HG03025 (cell line): ENCODE data around the gene NHERF2.
"Not testable (repeated sequence)": the region's sequence is repeated elsewhere in the genome, so short reads cannot be mapped to it uniquely, and the experiment has no call there.

Source experiments
- ATAC-seq: cut with Tn5 transposase; IDR thresholded peaks from one replicate; pipeline ENCODE4 v1.9.1; 2021; ENCODE audit warnings: mild to moderate bottlenecking, moderate library complexity; ENCODE audit not compliant: unreplicated experiment, low FRiP score

The NHERF2 gene

DNA sequence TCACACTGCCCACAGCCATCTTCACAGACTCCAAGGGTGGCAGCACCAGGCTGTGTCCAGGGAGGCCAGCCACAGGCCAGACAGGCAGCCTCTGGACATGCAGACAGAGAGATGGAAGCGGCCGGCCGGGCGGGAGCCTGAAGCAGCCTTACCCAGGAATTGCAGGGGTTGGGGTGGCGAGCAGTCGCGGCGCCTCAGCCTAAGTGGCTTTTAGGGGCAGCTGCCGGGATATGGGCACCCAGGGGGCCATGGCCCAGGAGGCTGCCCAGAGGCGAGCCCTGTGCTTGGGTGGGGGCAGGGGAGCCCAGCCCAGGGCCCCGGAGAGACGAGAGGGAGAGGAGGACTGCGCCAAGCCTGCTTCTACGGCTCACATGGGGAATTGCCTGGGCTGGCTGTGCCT lies 1.5 kb upstream of the NHERF2 start:
- no peak for ATAC-seq

DNA sequence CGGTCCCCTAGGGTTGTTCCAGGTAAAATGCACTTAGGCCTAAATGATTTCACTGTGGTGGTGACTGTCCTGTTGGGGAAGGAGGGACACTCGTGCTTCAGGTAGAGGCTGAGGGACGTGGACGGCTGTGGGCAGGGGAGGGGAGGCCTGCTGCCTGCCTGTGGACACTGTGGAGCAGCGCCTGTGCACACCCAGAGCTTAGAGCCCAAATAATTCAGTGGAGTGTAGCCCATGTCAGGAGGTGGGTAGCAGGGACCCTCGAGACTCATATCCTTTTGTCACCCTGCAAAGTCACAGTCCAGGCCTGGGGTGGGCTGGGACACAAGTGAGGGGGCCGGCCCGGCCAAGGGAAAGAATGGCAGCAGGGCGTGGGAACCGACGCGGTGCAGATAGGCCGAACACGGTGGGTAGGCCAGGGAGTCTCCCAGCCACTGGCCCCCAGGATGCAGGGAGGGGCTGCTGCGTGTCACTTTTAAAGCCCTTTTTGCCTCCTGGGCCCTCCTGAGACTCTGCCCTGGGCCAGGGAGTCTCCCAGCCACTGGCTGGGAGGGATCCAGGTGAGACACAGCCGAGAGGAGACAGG lies 733 bp upstream of the NHERF2 start:
- no peak for ATAC-seq

DNA sequence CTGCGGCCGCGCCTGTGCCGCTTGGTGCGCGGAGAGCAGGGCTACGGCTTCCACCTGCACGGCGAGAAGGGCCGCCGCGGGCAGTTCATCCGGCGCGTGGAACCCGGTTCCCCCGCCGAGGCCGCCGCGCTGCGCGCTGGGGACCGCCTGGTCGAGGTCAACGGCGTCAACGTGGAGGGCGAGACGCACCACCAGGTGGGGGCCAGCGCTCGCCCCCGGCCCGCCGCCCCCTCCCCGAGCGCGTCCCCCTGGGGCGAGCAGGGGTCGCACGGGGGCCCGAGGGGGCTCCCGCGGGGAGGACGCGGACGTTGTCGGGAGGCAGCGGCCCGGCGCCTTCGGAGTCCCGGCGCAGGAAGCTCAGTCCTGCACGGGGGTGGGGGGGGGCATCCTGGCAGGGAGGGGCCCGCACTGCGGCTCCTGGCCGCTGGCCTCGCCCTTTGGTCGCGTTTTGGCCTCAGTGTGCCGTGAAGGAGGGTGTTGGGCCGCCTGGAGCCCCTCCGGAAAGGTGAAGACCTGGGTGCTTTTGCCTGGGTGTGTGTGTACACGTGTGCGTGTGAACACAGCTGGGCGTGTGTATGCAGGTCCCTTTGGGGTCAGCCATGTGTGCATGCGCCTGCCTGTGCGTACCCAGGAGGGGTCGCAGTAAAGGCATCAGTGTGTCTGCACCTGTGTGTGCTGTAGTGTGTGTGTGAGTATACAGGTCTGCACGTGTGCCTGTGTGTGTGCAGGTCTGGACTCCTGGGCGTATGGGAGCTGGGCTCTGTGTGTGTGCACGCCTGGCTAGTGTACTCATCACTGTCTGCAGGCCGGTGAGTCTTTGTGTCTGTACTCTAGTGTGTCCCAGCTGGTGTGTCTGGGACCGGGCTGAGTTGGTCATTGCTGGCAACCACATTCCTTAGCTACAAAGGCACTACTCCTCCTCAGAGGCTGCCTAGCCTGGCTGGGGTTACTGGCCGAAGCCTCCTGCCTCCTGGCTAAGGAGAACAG lies 615 bp downstream of the NHERF2 start:
- ATAC-seq: no peak

DNA sequence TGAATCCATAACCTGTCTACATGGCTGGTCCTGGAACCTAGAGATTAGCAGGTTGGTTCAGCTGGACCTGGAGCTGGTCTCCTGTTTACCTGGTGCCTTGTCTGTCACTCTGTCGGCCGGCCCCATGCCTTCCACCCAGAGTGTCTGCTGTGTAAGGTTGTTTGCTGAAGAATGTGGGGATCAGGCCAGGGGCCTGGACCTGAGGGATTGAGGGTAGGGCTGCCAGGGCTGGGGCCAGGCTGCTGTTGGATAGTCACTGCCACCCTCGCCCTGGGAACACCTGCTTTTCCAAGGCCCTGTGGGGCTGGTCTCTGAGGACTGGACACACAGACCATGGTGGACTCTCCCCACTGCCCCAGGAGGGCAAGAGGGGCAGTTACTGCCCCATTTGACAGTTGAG lies 1.4 kb downstream of the NHERF2 start:
- no peak for ATAC-seq

DNA sequence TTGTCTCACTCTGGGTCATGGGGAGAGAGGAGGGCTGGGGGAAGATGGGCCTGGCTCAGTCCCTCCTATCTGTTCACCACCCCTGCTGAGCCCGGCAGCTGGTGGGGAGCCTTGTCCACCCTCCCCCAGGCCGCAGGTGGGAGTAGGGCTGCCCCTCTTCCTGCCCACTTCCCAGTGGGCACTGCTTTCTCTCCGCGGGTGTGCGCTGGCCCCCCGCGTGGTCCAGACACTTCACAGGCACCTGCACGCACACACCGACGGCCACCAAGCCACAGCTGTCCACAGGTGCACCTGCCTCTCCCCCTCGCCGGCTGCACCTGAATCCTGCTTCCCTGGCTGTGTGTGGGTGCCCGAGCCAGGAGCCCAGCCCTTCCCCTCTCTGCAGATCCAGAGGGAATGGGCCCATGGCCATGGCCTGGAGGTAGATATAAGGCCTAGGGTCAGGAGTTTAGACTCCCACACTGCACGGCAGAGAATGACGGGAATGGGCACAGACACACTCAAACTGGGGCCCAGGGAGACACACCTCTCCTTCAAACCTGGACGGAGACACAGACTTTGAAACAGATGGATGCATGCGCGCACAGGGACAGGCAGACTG lies 2.0 kb downstream of the NHERF2 start:
- no peak for ATAC-seq

DNA sequence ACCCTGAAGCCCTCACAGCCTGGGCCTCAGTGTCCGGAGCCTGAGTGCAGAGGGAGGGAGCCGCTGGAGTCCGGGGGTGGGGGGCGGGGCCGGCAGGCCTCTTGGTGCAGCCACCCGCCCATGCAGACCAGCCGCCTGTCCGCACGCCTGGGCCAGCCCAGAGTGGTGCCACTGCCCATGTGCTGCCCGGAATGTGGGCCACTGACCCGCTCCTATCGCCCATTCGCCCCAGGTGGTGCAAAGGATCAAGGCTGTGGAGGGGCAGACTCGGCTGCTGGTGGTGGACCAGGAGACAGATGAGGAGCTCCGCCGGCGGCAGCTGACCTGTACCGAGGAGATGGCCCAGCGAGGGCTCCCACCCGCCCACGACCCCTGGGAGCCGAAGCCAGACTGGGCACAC lies 2.6 kb downstream of the NHERF2 start:
- ATAC-seq: no peak

DNA sequence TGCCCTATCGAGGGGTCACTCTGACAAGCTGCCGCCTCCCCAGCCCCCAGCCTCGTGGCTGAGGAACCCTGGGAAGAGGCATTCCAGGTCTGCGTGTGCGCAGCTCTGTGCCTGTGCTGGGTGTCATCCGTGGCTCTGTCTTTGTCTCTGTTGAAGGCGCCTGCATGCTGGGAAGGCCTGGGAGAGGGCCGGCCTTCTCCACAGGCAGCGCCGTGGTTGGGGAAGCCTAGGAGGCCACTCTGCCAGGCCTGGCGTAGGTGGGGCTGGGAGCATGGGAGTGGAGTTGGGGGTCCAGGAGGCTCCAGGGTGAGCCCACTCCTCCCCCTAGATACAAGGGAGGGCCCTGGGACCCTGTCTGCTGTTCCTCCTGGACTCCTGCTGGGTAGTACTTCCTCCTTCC lies 3.3 kb downstream of the NHERF2 start:
- ATAC-seq: no peak

DNA sequence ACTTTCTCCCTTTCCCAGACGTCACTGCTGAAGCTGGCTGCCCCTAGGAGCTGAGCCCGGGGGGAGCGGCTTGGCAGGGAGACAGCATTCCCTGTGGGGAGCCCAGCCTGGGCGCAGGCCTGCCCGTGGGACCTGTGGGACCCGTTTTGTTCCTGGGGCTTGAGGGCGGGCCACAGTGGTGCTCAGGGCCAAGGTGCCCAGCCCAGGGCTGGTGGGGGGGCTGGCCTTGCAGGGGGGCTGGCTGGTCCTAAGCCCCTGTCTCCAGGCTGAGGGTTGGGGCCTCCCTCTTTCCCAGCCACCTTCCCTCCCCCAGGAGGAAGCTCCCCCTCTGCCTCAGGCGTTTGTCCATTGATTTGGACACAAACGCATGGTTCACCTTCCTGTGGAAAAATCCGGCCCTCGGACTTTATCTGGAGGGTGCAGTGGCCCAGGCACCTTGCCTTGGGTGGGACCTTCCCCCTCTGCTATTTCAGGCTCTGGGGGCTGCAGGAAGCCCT lies 4.4 kb downstream of the NHERF2 start:
- ATAC-seq: no peak

DNA sequence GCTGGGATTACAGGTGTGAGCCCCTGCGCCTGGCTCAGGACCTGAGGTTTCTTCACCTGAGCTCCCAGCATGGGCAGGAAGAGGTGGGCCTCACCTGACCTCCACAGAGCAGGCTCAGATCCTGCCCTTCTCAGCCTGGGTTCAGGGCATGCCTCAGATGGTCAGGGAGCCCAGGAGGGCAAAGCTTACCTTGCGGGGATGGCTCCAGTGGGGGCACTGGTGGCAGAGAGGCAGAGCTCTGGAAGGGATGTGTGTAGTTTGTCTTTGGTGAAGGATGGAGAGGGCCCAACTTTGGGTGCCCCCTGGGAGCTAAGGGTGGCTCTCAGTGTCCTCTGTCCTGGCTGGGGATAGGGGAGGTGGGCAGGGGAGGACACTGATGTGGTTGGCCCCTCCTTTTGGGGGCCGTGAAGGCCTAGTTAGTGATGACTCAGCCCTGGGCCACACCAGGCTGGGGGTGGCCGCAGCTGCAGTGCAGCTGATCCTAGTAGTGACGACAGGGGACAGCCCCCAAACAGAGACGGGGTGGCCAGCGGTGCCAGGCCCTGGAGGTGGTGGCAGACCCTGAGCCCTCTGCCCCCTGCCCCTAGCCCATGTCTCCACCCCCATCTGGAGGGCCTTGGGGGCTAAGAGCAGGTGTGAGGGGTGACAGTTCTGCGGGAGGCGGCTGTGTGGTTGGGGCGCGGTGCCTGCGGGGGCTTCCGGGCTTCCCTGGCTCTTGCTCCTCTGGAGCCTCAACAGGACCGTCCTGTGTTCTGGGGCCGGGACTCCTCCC lies 5.8 kb downstream of the NHERF2 start:
- ATAC-seq: no peak

DNA sequence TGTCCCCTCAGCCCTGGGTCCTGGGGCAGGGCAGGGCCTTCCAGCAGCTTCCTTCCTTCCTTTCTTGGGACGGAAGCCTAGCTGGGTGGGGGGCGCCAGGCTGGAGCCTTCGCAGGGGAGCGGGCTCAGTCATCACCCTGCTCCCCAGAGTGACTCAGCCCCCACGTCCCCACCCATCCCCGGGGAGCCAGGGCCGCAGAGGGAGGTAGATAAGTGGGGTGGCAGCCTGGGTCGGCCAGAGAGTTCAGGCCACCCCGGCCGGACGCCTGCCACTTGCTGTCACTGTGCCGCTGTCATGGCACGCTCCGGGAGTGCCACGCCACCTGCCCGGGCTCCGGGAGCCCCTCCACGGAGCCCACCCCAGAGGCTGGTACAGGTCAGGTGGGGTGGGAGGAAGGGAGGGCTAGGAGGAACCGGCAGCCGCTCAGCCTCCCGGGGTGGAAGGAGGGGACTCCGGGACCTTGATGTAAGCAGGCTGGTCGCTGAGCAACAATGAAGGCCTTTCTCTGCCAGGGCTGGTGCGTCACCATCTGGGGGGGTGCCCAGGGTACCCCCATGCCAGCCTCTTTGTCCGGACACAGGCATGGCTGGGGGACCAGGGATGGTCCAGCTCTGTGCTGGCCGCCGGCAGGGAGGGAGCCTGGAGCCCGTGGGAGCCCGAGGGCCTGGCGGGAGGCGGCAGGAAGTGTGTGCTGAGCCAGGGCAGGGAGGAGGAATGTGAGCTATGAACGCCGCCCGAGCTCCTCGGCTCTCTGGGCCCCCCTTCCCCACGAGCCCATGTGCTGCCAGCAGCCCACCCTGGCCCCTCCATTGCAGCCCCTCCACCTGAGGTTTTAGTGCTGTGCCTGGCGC lies 6.6 kb downstream of the NHERF2 start:
- ATAC-seq: no peak

DNA sequence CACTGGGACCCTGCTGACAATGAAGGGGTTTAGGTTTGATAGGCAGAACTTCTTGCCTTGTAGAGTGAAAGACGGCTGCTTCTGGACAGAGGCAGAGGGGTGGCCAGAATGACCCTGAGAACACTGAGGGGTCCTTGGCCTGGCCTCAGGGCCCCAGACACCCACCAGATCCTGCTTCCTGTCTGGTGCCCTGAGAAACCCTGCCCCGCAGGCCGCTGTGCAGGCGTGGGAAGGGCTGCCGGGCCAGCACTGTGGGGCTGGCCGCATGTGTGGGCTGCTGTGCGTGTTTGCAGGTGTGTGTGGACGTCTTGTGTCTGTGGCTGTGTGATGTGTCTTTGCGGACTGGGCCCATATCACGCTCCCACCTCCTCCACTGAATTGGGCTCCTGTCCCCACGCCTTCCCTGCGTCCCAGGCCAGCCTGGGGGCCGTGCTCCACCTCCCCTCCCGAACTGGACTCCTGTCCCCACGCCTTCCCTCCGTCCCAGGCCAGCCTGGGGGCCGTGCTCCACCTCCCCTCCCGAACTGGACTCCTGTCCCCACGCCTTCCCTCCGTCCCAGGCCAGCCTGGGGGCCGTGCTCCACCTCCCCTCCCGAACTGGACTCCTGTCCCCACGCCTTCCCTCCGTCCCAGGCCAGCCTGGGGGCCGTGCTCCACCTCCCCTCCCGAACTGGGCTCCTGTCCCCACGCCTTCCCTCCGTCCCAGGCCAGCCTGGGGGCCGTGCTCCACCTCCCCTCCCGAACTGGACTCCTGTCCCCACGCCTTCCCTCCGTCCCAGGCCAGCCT lies 7.4 kb downstream of the NHERF2 start:
- ATAC-seq: not testable (repeated sequence)

DNA sequence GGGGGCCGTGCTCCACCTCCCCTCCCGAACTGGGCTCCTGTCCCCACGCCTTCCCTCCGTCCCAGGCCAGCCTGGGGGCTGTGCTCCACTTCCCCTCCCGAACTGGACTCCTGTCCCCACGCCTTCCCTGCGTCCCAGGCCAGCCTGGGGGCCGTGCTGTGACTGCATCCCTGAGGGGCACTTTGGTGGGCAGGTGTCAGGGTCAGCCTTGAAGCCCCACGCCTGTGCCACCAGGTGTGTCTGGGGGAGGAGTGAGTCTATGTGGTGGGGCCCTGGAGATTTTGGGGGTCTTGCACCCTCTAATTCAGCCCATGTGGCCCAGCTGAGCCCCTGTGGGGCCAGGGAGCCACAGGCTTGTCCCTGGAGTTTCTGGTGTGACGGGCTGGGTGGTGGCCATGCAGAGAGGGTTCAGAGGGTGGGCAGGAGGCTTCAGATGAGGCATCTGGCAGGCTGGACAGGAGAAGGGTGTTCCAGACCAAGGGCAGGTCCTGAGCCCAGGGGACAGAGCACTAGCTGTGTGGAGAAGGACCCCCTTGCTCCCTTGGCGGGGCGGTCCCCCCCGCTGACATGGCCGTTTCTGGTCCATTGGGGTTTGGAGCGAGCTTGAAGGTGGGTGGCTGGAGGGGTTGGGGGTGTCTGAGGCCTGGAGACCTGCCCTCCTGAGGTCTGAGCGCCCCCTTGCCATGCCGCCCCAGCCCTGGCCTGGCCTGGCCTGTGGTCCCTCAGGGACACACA lies 8.2 kb downstream of the NHERF2 start:
- no peak for ATAC-seq

DNA sequence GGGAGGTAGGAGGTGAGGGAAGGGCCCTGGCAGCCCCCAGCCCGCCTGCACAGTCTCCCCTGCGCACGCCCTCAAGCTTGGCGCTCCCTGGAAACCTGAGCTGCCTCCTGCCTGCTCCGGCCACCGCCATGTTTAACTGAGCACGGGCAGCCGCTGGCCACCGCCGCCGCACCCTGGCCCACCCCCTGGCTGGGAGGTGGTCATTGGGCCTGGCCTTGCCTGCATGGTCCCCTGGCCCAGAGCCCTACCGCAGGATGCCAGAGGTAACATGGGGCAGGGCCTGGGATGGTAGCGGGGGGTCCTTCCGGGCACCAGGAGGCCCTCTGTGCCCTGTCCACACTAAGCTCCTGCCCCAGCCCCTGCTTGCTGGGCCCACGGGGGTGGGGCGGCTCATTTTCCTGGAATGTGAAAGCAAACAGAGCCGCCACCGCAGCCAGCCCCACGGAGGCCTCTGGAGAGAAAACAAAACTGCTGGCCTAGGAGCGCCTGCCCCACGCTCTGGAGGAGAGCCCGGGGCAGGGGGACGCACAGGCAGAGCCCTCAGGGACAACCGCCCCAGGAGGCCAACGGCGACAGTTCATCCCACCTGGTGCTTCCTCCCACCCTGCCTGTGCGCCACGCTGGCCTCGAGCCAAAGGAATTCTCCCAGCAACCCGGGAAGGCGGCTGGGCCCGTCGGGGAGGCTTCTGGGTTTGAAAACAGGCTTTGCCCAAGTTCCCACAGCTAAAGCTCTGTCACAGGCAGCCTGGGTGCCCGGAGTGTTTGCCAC lies 8.9 kb downstream of the NHERF2 start:
- no peak for ATAC-seq

DNA sequence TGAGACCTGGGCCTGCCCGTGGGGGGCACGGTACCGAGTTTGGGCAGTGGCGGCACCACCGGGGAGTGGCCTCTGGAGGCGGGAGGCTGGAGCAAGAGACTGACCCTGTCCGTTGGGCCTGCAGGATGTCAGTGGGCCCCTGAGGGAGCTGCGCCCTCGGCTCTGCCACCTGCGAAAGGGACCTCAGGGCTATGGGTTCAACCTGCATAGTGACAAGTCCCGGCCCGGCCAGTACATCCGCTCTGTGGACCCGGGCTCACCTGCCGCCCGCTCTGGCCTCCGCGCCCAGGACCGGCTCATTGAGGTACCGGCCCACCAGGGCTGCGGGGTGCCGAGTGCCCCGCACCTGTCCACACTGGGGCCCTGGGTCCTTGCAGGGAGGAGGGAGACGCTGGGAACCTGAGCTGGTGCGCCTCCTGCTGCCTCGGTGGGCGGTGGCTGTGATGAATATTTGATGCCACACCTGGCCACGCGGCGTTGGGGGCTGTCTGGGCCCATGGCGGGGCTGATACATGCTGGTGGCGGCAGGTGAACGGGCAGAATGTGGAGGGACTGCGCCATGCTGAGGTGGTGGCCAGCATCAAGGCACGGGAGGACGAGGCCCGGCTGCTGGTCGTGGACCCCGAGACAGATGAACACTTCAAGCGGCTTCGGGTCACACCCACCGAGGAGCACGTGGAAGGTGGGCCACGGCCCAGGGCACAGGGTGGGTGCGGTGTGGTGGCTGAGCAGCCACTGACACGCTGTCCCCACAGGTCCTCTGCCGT lies 9.7 kb downstream of the NHERF2 start:
- ATAC-seq: no peak

DNA sequence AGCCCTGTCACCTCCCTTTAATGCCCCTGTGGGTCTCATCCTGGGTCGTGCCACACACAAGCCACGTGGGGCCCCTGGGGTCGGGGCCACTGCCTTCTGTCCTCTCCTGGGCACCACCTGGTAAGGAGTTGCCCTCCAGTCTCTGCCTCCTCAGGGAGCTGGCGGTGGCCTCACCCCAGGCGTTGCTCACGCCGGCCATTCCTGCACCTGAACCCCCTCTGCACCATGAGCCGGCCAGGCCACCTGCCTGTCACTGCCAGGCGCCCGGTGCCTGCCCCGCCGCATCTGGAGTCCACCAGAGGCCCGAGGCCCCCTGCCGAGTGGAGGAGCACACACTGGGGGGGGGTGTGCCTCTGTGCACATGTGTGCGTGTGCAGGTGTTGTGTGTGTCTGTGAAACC lies 10.4 kb downstream of the NHERF2 start:
- ATAC-seq: no peak

DNA sequence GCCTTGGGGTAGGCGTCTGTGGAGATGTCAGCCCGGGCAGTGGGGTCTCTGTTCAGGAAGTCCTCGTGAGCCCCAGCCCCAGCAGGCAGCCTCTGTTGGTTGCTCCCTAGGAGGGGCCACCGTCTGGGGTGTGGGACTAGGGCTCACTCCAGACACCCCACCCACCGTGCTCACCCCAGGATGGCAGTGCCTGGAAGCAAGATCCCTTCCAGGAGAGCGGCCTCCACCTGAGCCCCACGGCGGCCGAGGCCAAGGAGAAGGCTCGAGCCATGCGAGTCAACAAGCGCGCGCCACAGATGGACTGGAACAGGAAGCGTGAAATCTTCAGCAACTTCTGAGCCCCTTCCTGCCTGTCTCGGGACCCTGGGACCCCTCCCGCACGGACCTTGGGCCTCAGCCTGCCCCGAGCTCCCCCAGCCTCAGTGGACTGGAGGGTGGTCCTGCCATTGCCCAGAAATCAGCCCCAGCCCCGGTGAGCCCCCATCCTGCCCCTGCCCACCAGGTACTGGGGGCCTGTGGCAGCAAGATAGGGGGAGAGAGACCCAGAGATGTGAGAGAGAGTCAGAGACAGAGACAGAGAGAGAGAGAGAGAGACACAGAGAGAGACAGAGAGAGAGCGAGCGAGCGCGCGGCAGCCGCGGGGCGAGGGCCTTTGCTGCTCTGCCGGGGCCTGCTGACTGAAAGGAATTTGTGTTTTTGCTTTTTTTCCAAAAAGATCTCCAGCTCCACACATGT lies 11.1 kb downstream of the NHERF2 start:
- no peak for ATAC-seq
